Activated T-helper 17 cell treated with anti-CD3 and anti-CD28 coated beads, Interleukin-2, amount 50 U/mL, for 72 hours (primary cell): ENCODE results near the gene RBFOX2. TPM values are rescaled to one million over a fixed set of nuclear protein-coding genes. Genes with fewer than 3 reads are reported as not detected.

Experiments used
- ATAC-seq: fragments of 150-1000 bp; cut with Tn5 transposase; replicated peaks from 2 replicates; pipeline ENCODE4 v1.10.0; 2021; ENCODE audit warnings: mild to moderate bottlenecking, moderate library complexity
- H3K27ac Mint-ChIP-seq: one replicate; pipeline ENCODE4 v1.8.0; 2022; ENCODE audit warnings: mixed read lengths
- H3K27me3 Mint-ChIP-seq: one replicate; pipeline ENCODE4 v1.8.0; 2022; ENCODE audit warnings: mixed read lengths
- H3K36me3 Mint-ChIP-seq: one replicate; pipeline ENCODE4 v1.8.0; 2022; ENCODE audit warnings: low read depth, mild to moderate bottlenecking, mixed read lengths
- H3K4me1 Mint-ChIP-seq: one replicate; pipeline ENCODE4 v1.8.0; 2022; ENCODE audit warnings: mixed read lengths
- H3K4me3 Mint-ChIP-seq: one replicate; pipeline ENCODE4 v1.8.0; 2022; ENCODE audit warnings: mild to moderate bottlenecking, mixed read lengths
- H3K9me3 Mint-ChIP-seq: one replicate; pipeline ENCODE4 v1.8.0; 2022; ENCODE audit warnings: mixed read lengths
- total RNA-seq, 2 donors: library from RNA; stranded (reverse); gene quantifications; one replicate each; pipeline ENCODE4 v1.2.3, GENCODE V29; 2022

Gene RBFOX2
- total RNA-seq, 2 donors from 2014 or later, result 4.0 to 4.3 TPM

- no peak overlapping the region for H3K4me3 Mint-ChIP-seq
- no peaks in the 10 kb centered on the region for H3K4me1 Mint-ChIP-seq
- no peaks in the 10 kb centered on the region for H3K36me3 Mint-ChIP-seq
- H3K9me3 Mint-ChIP-seq, result no peaks in the 10 kb centered on the region
- ATAC-seq, result no peak
- no peak overlapping the region for H3K27ac Mint-ChIP-seq
- peaks cover 3% of the 10 kb centered on the region for H3K27me3 Mint-ChIP-seq
These were observed 258.6 kb downstream of the RBFOX2 start for GRCh38 chr22:35769974-35770373.

- Mint-ChIP-seq H3K36me3 (no peaks in the 10 kb centered on the region), H3K4me3 (no peak overlapping the region), H3K27me3 (peaks cover 3% of the 10 kb centered on the region), H3K9me3 (no peaks in the 10 kb centered on the region), H3K27ac (no peak overlapping the region), H3K4me1 (no peaks in the 10 kb centered on the region)
- ATAC-seq, result no peak
These were observed 261.7 kb downstream of the RBFOX2 start for GRCh38 chr22:35766654-35767580.

GRCh38 chr22:35761037-35761436 lies 267.6 kb downstream of the RBFOX2 start:
- H3K27me3 Mint-ChIP-seq, result no peaks in the 10 kb centered on the region
- H3K36me3 Mint-ChIP-seq, result no peaks in the 10 kb centered on the region
- no peak overlapping the region for H3K27ac Mint-ChIP-seq
- no peak for ATAC-seq
- H3K4me3 Mint-ChIP-seq, result no peak overlapping the region
- H3K4me1 Mint-ChIP-seq, result no peaks in the 10 kb centered on the region
- no peaks in the 10 kb centered on the region for H3K9me3 Mint-ChIP-seq

GRCh38 chr22:35758394-35758793 lies 270.2 kb downstream of the RBFOX2 start:
- no peaks in the 10 kb centered on the region for H3K9me3 Mint-ChIP-seq
- no peaks in the 10 kb centered on the region for H3K36me3 Mint-ChIP-seq
- no peaks in the 10 kb centered on the region for H3K27me3 Mint-ChIP-seq
- H3K27ac Mint-ChIP-seq, result no peak overlapping the region
- H3K4me3 Mint-ChIP-seq, result no peak overlapping the region
- no peak for ATAC-seq
- no peaks in the 10 kb centered on the region for H3K4me1 Mint-ChIP-seq

- ATAC-seq, result no peak
- Mint-ChIP-seq H3K36me3 (no peaks in the 10 kb centered on the region), H3K4me1 (no peaks in the 10 kb centered on the region), H3K27ac (no peak overlapping the region), H3K27me3 (no peaks in the 10 kb centered on the region), H3K4me3 (no peak overlapping the region), H3K9me3 (no peaks in the 10 kb centered on the region)
These were observed 271.9 kb downstream of the RBFOX2 start for GRCh38 chr22:35756722-35757121.

- no peaks in the 10 kb centered on the region for H3K36me3 Mint-ChIP-seq
- peaks cover 4% of the 10 kb centered on the region for H3K27me3 Mint-ChIP-seq
- ATAC-seq, result peak; percentile 29
- no peaks in the 10 kb centered on the region for H3K4me1 Mint-ChIP-seq
- H3K4me3 Mint-ChIP-seq, result no peak overlapping the region
- no peak overlapping the region for H3K27ac Mint-ChIP-seq
- no peaks in the 10 kb centered on the region for H3K9me3 Mint-ChIP-seq
These were observed 273.9 kb downstream of the RBFOX2 start for GRCh38 chr22:35754761-35755160.

- Mint-ChIP-seq H3K4me3 (no peak overlapping the region), H3K27ac (no peak overlapping the region), H3K4me1 (no peaks in the 10 kb centered on the region), H3K9me3 (no peaks in the 10 kb centered on the region), H3K27me3 (peaks cover 4% of the 10 kb centered on the region), H3K36me3 (no peaks in the 10 kb centered on the region)
- ATAC-seq, result no peak
These were observed 275.8 kb downstream of the RBFOX2 start for GRCh38 chr22:35752863-35753189.

GRCh38 chr22:35752006-35752862 lies 276.4 kb downstream of the RBFOX2 start:
- no peak overlapping the region for H3K27ac Mint-ChIP-seq
- H3K9me3 Mint-ChIP-seq, result no peaks in the 10 kb centered on the region
- H3K36me3 Mint-ChIP-seq, result no peaks in the 10 kb centered on the region
- H3K27me3 Mint-ChIP-seq, result peaks cover 4% of the 10 kb centered on the region
- no peak for ATAC-seq
- no peaks in the 10 kb centered on the region for H3K4me1 Mint-ChIP-seq
- H3K4me3 Mint-ChIP-seq, result no peak overlapping the region

- Mint-ChIP-seq H3K27ac (no peak overlapping the region), H3K27me3 (peaks cover 4% of the 10 kb centered on the region), H3K9me3 (no peaks in the 10 kb centered on the region), H3K4me3 (no peak overlapping the region), H3K4me1 (no peaks in the 10 kb centered on the region), H3K36me3 (no peaks in the 10 kb centered on the region)
- no peak for ATAC-seq
These were observed 278.8 kb downstream of the RBFOX2 start for GRCh38 chr22:35749808-35750207.

- Mint-ChIP-seq H3K27ac (no peak overlapping the region), H3K9me3 (no peaks in the 10 kb centered on the region), H3K4me1 (no peaks in the 10 kb centered on the region), H3K27me3 (peaks cover 4% of the 10 kb centered on the region), H3K4me3 (no peak overlapping the region), H3K36me3 (no peaks in the 10 kb centered on the region)
- ATAC-seq, result no peak
These were observed 281.5 kb downstream of the RBFOX2 start for GRCh38 chr22:35746946-35747703.

GRCh38 chr22:35746248-35746647 lies 282.4 kb downstream of the RBFOX2 start:
- no peaks in the 10 kb centered on the region for H3K9me3 Mint-ChIP-seq
- no peak for ATAC-seq
- H3K36me3 Mint-ChIP-seq, result no peaks in the 10 kb centered on the region
- H3K27me3 Mint-ChIP-seq, result peaks cover 3% of the 10 kb centered on the region
- H3K27ac Mint-ChIP-seq, result no peak overlapping the region
- H3K4me1 Mint-ChIP-seq, result no peaks in the 10 kb centered on the region
- H3K4me3 Mint-ChIP-seq, result no peak overlapping the region

- H3K4me3 Mint-ChIP-seq, result no peak overlapping the region
- ATAC-seq, result no peak
- H3K27ac Mint-ChIP-seq, result no peak overlapping the region
- H3K27me3 Mint-ChIP-seq, result no peaks in the 10 kb centered on the region
- H3K4me1 Mint-ChIP-seq, result no peaks in the 10 kb centered on the region
- no peaks in the 10 kb centered on the region for H3K36me3 Mint-ChIP-seq
- H3K9me3 Mint-ChIP-seq, result no peaks in the 10 kb centered on the region
These were observed 285.2 kb downstream of the RBFOX2 start for GRCh38 chr22:35743326-35743860.

- H3K27ac Mint-ChIP-seq, result peak overlapping the region; percentile 66
- H3K4me3 Mint-ChIP-seq, result no peak overlapping the region
- H3K27me3 Mint-ChIP-seq, result peaks cover 3% of the 10 kb centered on the region
- H3K4me1 Mint-ChIP-seq, result peaks cover 3% of the 10 kb centered on the region
- peak; percentile 79 for ATAC-seq
- no peaks in the 10 kb centered on the region for H3K9me3 Mint-ChIP-seq
- H3K36me3 Mint-ChIP-seq, result no peaks in the 10 kb centered on the region
These were observed 286.1 kb downstream of the RBFOX2 start for GRCh38 chr22:35742342-35743100.
